ENCODE results near the gene STK32A.

Gene STK32A

DNA sequence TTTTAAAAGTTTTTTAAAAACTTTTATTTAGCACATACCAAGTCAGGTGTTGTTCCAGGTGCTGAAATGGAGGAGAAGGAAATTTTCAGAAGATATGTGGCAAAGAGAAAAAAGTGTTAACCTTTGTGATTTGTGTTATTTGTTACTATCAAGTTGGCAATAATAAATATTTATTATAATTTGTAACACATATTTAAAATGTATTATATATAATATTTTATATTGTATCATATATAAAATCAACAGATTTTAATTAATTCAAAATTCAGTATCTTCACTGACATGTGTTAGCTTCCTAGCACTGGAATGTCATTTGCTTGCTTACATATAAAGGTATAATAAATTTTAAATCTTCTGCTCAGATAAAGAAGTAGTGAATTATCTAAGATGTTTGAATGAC lies 71.5 kb downstream of the STK32A start:
- H3K27ac Mint-ChIP-seq, result no peak overlapping the region
- H3K36me3 Mint-ChIP-seq (ENCODE audit: low read depth), result no peaks in the 10 kb centered on the region
- H3K9me3 Mint-ChIP-seq, result no peaks in the 10 kb centered on the region
- no peaks in the 10 kb centered on the region for H3K27me3 Mint-ChIP-seq
- H3K4me1 Mint-ChIP-seq (ENCODE audit: low read depth), result no peaks in the 10 kb centered on the region
- H3K4me3 Mint-ChIP-seq, result no peak overlapping the region

DNA sequence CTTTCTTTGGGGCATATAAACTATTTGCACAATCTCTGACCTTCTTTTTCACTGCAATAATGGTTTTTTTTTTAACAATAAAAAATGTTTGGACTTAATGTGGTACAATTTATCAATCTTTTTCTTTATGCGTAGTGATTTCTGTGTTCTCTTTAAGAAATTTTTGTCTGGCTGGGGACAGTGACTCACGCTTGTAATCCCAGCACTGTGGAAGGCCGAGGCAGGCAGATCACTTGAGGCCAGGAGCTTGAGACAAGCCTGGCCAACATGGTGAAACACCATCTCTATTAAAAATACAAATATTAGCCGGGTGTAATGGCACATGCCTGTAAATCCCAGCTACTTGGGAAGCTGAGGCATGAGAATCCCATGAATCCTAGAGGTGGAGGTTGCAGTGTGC lies 72.3 kb downstream of the STK32A start:
- Mint-ChIP-seq H3K4me1 (ENCODE audit: low read depth) (no peaks in the 10 kb centered on the region), H3K4me3 (no peak overlapping the region), H3K9me3 (no peaks in the 10 kb centered on the region), H3K27me3 (no peaks in the 10 kb centered on the region), H3K36me3 (ENCODE audit: low read depth) (no peaks in the 10 kb centered on the region), H3K27ac (no peak overlapping the region)

DNA sequence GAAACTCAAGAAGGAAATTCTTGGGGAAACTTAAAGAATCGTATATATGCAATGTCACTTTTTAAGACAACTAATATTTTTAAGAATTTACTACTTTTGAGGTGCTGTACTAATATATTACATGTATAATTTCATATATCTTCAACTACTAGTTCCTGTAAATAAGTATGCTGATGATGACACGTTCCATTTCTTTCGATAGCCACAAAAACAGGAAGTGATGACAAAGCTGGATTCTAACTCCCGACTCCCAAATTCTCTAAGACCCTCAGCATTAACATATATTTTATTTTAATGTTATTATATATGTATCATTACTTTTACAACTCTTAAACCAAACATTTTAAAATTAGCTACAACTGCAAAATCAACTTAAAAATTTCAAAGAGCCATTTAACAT lies 74.8 kb downstream of the STK32A start:
- Mint-ChIP-seq H3K27ac (no peak overlapping the region), H3K36me3 (ENCODE audit: low read depth) (no peaks in the 10 kb centered on the region), H3K4me1 (ENCODE audit: low read depth) (no peaks in the 10 kb centered on the region), H3K27me3 (no peaks in the 10 kb centered on the region), H3K4me3 (no peak overlapping the region), H3K9me3 (no peaks in the 10 kb centered on the region)

DNA sequence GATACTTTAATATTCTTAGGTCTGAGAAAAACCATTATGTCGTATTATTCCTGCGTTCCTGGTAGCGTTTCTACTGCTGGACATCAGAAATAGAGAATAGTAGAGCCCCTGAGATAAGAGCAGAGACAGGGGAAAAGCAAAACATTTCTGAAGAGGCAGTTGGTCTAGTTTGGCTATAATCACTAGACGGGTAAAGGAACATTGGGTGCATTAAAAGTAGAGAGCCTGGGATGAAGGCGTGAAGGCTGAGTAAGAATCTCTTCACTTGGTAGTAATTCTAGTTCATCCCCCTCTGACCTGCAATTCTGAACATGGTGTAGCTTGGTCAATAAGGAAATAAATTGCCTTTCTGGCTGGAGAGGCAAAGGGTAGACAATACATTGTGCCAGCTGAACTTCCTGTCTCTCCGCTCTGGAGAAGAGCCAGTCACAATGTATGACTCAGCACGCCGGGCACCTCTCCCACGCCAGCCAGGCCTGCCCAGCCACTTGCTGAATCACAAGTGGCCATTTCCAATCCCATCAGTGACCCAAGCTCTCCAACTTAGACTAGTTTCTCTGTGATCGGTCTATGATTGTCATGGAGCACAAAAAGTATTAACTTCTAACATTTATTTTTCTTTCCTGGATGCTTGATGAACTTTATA lies 75.4 kb downstream of the STK32A start:
- no peaks in the 10 kb centered on the region for H3K9me3 Mint-ChIP-seq
- H3K27me3 Mint-ChIP-seq, result no peaks in the 10 kb centered on the region
- no peaks in the 10 kb centered on the region for H3K4me1 Mint-ChIP-seq (ENCODE audit: low read depth)
- H3K36me3 Mint-ChIP-seq (ENCODE audit: low read depth), result no peaks in the 10 kb centered on the region
- no peak overlapping the region for H3K4me3 Mint-ChIP-seq
- H3K27ac Mint-ChIP-seq, result no peak overlapping the region

DNA sequence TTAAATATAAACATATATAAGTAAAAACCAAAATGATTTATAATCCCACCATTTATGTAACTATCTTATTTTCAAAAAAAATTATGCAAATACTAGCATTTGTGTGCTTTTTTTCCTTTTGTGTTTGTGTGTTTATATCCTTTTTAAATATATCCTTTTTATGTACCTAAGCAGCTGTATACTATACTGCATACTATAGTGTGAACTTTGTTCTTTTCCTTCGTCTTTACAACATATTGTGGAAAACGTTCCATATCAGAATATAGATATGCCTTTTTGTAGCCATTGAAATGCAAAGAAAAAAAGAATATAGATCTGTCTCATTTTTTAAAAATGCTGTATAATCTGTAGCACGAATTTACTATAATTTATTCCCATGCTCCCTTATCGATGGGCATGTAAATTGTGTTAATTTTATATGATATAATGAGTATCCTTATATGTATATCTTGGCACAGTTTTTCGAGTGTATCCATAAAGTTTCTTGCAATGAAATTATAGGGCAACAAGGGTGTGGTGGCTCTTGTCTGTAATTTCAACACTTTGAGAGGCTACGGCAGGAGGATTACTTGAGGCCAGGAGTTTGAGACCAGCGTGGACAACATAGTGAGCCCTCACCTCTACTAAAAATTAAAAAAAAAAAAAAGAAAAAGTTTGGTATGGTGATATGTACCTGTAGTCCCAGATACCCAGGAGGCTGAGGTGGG lies 83.3 kb downstream of the STK32A start:
- no peaks in the 10 kb centered on the region for H3K4me1 Mint-ChIP-seq (ENCODE audit: low read depth)
- no peaks in the 10 kb centered on the region for H3K27me3 Mint-ChIP-seq
- no peak overlapping the region for H3K4me3 Mint-ChIP-seq
- H3K9me3 Mint-ChIP-seq, result no peaks in the 10 kb centered on the region
- H3K36me3 Mint-ChIP-seq (ENCODE audit: low read depth), result no peaks in the 10 kb centered on the region
- no peak overlapping the region for H3K27ac Mint-ChIP-seq

DNA sequence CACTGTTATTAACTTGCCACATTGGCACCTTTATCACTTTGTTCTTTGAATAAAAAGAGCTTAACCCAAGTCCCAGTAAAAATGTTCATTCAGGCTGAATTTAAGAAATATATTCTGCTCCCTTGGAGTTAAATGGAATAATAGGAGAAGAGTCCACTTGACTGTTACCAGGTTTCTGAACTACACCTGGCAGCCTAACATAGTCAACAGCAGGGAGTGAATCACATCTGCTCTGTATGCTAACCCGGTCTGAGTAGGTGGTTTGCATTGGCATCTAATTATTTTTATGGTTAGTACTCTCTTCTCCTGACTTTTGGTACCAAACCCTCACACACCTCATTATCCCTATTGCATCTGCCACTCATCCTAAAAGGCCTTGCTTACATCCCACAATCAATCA lies 86.7 kb downstream of the STK32A start:
- H3K4me1 Mint-ChIP-seq (ENCODE audit: low read depth), result no peaks in the 10 kb centered on the region
- H3K27ac Mint-ChIP-seq, result no peak overlapping the region
- no peaks in the 10 kb centered on the region for H3K36me3 Mint-ChIP-seq (ENCODE audit: low read depth)
- no peaks in the 10 kb centered on the region for H3K9me3 Mint-ChIP-seq
- no peaks in the 10 kb centered on the region for H3K27me3 Mint-ChIP-seq
- no peak overlapping the region for H3K4me3 Mint-ChIP-seq

DNA sequence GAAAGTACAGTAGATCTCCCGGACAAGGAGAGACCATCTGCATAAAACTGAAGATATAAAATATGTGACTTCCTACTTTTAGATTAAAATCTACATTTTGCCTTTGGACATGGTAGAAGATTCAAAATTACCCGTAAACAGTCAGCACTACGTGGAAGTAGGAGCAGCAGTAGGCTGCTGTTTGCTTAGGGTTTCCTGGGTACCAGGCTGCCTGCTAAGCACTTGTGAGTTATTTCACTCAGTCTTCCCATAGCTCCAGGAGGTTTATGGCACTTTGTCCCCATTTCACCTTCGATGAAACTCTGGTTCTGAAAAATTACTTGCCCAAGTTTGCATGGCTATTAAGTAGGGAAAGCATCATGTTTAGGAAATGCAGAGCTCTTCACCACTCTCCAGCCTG lies 92.6 kb downstream of the STK32A start:
- Mint-ChIP-seq H3K4me3 (no peak overlapping the region), H3K27ac (no peak overlapping the region), H3K36me3 (ENCODE audit: low read depth) (no peaks in the 10 kb centered on the region), H3K9me3 (no peaks in the 10 kb centered on the region), H3K4me1 (ENCODE audit: low read depth) (no peaks in the 10 kb centered on the region), H3K27me3 (no peaks in the 10 kb centered on the region)

DNA sequence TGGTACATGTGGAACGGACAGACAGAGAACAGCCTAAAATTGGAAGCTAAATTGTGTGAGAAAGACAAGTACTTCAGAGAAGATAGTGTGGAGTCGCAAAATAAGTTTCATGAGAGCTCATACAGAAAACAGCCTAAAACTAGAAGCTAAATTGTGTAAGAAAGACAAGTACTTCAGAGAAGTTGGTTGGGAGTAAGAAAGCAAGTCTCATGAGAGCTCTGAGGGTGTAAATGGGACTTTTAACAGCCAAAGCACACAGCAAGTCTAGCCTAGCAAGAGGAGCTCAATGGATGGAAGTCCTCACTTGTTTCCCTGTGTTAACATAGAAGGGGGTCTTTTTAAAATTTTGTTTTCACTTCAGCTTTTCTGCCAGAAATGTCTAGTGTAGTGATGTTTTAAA lies 93.1 kb downstream of the STK32A start:
- Mint-ChIP-seq H3K36me3 (ENCODE audit: low read depth) (no peaks in the 10 kb centered on the region), H3K27ac (no peak overlapping the region)

DNA sequence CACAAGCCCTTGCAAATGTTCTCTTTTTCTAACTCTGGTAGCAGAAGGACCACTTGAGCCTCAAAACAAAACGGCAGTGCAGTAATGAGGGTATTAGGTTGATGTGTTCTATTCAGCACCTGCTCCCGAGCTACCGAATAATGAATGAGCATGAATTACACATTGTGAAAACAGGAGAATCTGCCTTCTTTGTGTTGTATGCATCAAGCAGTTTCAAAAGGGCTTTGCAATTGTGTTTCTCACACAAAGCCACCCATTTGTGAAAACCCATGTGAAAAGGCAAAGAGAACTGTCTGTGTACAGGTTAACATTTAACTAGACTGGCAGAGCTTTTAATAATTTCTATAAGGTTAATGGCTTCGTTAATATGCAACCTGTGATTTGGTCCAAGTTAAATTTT lies 97.8 kb downstream of the STK32A start:
- Mint-ChIP-seq H3K27ac (no peak overlapping the region), H3K4me1 (ENCODE audit: low read depth) (no peaks in the 10 kb centered on the region), H3K4me3 (no peak overlapping the region), H3K36me3 (ENCODE audit: low read depth) (no peaks in the 10 kb centered on the region), H3K9me3 (no peaks in the 10 kb centered on the region), H3K27me3 (no peaks in the 10 kb centered on the region)

More for the DNA sequence above, 93.1 kb downstream of the STK32A start:
- no peak overlapping the region for H3K4me3 Mint-ChIP-seq
- H3K27me3 Mint-ChIP-seq, result no peaks in the 10 kb centered on the region
- no peaks in the 10 kb centered on the region for H3K9me3 Mint-ChIP-seq
- no peaks in the 10 kb centered on the region for H3K4me1 Mint-ChIP-seq (ENCODE audit: low read depth)

DNA sequence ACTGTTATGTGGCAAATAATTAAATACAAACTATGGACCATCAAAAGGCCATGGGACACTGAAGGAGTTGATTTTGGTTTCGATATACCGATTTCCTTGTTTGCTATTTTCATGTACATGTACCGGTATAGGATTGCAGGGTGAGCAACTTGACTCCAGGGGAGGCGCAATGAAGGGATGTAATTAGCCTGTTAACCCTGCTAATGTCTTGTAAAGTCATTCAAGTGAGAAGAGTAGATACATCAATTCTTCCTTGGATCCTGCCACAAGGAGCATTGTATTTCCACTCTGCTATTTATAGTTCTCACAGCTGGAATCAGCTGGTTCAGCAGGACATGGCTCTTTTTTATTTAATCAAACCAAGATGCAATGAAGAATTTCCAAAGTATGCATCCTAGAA lies 102.0 kb downstream of the STK32A start:
- peaks cover 4% of the 10 kb centered on the region for H3K9me3 Mint-ChIP-seq
- no peaks in the 10 kb centered on the region for H3K4me1 Mint-ChIP-seq (ENCODE audit: low read depth)
- no peak overlapping the region for H3K27ac Mint-ChIP-seq
- no peak overlapping the region for H3K4me3 Mint-ChIP-seq
- no peaks in the 10 kb centered on the region for H3K36me3 Mint-ChIP-seq (ENCODE audit: low read depth)
- H3K27me3 Mint-ChIP-seq, result no peaks in the 10 kb centered on the region

DNA sequence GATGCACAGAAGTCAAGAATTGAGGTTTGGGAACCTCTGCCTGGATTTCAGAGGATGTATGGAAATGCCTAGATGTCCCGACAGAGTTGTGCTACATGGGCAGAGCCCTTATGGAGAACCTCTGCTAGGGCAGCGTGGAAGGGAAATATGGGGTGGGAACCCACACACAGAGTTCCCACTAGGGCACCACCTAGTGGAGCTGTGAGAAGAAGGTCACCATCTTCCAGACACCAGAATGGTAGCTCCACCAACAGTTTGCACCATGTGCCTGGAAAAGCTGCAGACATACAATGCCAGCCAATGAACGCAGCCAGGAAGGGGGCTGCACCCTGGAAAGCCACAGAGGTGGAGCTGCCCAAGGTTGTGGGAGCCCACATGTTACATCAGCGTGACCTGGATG lies 104.5 kb downstream of the STK32A start:
- no peak overlapping the region for H3K27ac Mint-ChIP-seq
- H3K27me3 Mint-ChIP-seq, result peaks cover 4% of the 10 kb centered on the region
- H3K4me3 Mint-ChIP-seq, result no peak overlapping the region
- H3K4me1 Mint-ChIP-seq (ENCODE audit: low read depth), result no peaks in the 10 kb centered on the region
- peaks cover 4% of the 10 kb centered on the region for H3K9me3 Mint-ChIP-seq
- no peaks in the 10 kb centered on the region for H3K36me3 Mint-ChIP-seq (ENCODE audit: low read depth)

DNA sequence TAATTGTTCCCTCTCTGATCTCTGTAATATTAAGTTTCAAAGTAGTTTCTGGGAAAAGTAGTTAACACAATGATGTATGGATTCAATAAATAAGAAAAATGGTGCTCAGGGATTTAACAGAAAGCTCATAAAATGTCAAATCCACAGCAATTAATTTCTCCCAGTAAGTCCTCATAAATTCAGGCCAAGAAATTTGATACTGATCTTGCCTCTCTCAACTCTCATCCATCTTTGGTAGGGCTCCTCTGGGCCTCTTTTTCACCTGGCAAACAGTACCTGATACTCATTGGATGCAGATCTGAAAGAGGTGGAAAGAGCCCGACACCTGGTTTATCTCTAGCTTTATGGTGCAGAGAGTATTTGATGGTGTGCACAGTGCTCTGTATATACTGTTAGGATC lies 106.1 kb downstream of the STK32A start:
- H3K4me3 Mint-ChIP-seq, result no peak overlapping the region
- H3K27ac Mint-ChIP-seq, result no peak overlapping the region
- H3K4me1 Mint-ChIP-seq (ENCODE audit: low read depth), result no peaks in the 10 kb centered on the region
- peaks cover 4% of the 10 kb centered on the region for H3K27me3 Mint-ChIP-seq
- H3K9me3 Mint-ChIP-seq, result peaks cover 4% of the 10 kb centered on the region
- no peaks in the 10 kb centered on the region for H3K36me3 Mint-ChIP-seq (ENCODE audit: low read depth)

DNA sequence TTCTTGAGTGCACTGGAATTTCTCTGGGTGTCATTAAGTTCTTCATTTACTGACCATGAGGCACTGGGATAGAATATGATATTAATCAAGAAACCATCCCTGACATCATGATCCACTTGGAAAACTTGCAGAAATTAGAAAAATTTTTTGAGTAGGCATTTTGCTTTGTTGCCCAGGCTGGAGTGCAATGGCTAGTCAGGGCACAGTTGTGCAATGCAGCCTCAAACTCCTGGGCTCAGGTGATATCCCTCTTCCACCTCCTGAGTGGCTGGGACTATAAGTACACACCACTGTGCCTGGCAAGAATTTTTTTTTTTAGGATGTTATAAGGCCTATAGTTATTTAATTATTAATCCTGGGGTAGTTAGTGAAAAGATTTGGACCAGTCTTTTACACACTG lies 106.5 kb downstream of the STK32A start:
- H3K4me3 Mint-ChIP-seq, result no peak overlapping the region
- peaks cover 4% of the 10 kb centered on the region for H3K27me3 Mint-ChIP-seq
- no peaks in the 10 kb centered on the region for H3K36me3 Mint-ChIP-seq (ENCODE audit: low read depth)
- no peaks in the 10 kb centered on the region for H3K4me1 Mint-ChIP-seq (ENCODE audit: low read depth)
- H3K9me3 Mint-ChIP-seq, result peaks cover 4% of the 10 kb centered on the region
- no peak overlapping the region for H3K27ac Mint-ChIP-seq

DNA sequence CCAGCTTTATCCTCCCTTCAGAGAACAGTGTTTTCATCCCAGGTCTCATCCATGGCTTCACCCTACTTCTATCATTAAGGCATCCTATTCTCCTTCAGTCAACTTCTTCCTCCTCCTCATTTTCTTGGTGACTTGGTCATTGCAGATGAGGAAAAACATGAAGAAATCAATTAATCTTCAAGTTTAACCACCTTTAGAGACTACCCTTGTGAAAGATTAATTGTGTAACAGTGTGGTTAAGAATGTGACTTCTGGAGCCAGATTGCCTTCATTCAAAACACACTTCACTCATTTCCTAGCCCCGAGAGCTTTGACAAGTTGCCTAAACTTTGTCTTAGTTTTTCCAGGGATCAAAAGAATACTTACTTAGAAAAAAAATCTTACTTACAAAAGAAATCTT lies 110.0 kb downstream of the STK32A start:
- no peaks in the 10 kb centered on the region for H3K9me3 Mint-ChIP-seq
- H3K36me3 Mint-ChIP-seq (ENCODE audit: low read depth), result no peaks in the 10 kb centered on the region
- peaks cover 4% of the 10 kb centered on the region for H3K27me3 Mint-ChIP-seq
- H3K27ac Mint-ChIP-seq, result no peak overlapping the region
- H3K4me3 Mint-ChIP-seq, result no peak overlapping the region
- no peaks in the 10 kb centered on the region for H3K4me1 Mint-ChIP-seq (ENCODE audit: low read depth)

DNA sequence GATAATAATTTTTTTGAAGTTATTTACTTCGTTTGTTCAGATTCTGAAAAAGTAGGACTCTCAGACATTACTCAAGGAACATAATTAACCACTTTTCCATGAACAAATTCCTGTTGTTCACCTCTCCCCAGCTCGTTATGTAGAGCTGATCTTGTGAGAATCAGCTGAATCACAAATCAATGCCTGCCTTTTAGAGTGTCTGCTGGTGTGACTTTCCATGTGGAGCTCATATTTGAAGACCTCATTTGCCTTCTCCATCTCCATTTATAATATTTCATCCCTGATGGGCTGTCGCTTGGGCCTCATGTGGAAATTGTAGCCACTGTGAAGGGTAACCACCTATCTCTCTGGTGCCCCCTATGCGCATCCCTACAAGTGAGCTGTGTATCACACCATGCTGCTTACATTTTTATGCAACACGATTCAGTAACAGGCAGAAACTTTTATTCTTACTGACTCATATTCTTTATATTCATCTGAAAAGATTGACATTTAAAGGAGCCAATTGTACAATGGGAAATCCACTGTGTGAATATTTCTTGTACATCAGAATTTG lies 111.3 kb downstream of the STK32A start:
- no peaks in the 10 kb centered on the region for H3K4me1 Mint-ChIP-seq (ENCODE audit: low read depth)

DNA sequence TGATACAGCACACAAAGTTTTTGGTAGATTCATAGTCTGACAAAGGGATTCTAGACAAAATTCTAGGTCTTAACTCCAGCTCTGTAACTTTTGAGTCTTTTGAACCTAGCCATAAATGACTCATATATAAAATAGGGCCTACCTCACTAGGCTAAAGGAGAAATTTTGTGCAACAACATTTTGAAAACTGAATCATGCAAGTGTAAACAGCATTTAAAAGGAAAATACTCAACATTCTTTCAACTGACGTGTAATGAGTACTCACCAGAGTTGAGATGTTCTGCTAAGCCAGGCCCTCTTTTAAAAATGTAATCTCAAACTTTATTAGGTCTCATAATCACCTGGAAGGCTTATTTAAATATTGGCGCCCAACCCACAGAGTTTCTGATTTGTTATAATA lies 113.2 kb downstream of the STK32A start:
- Mint-ChIP-seq H3K4me3 (no peak overlapping the region), H3K27ac (no peak overlapping the region), H3K27me3 (no peaks in the 10 kb centered on the region), H3K9me3 (no peaks in the 10 kb centered on the region), H3K36me3 (ENCODE audit: low read depth) (no peaks in the 10 kb centered on the region), H3K4me1 (ENCODE audit: low read depth) (no peaks in the 10 kb centered on the region)

More for the DNA sequence above, 111.3 kb downstream of the STK32A start:
- no peak overlapping the region for H3K27ac Mint-ChIP-seq
- no peaks in the 10 kb centered on the region for H3K9me3 Mint-ChIP-seq
- H3K36me3 Mint-ChIP-seq (ENCODE audit: low read depth), result no peaks in the 10 kb centered on the region
- peaks cover 4% of the 10 kb centered on the region for H3K27me3 Mint-ChIP-seq
- H3K4me3 Mint-ChIP-seq, result no peak overlapping the region

Data from stimulated activated naive CD8-positive, alpha-beta T cell treated with anti-CD3 and anti-CD28 coated beads, Interleukin-15, Interleukin-2, amounts not matched to agents 100 ng/mL and 50 ng/mL, for 24 hours (primary cell).